ENCODE data around the gene SLC20A1.

The SLC20A1 gene

GRCh38 chr2:112692495-112692911 lies 46.8 kb downstream of the SLC20A1 start:
- TF ChIP-seq CSDC2 (CRISPR knock-in tag; IDR thresholded peaks at IDR 0.05) (no peak), GLIS3 (CRISPR knock-in tag; IDR thresholded peaks at IDR 0.05) (no peak), ZFP30 (CRISPR knock-in tag; IDR thresholded peaks at IDR 0.05) (no peak)
- TF ChIP-seq, protein P1, sequence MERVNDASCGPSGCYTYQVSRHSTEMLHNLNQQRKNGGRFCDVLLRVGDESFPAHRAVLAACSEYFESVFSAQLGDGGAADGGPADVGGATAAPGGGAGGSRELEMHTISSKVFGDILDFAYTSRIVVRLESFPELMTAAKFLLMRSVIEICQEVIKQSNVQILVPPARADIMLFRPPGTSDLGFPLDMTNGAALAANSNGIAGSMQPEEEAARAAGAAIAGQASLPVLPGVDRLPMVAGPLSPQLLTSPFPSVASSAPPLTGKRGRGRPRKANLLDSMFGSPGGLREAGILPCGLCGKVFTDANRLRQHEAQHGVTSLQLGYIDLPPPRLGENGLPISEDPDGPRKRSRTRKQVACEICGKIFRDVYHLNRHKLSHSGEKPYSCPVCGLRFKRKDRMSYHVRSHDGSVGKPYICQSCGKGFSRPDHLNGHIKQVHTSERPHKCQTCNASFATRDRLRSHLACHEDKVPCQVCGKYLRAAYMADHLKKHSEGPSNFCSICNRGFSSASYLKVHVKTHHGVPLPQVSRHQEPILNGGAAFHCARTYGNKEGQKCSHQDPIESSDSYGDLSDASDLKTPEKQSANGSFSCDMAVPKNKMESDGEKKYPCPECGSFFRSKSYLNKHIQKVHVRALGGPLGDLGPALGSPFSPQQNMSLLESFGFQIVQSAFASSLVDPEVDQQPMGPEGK (CRISPR knock-in tag; IDR thresholded peaks at IDR 0.05; ENCODE audit: borderline replicate concordance) = no peak
- ATAC-seq = peak; percentile 92

- TF ChIP-seq PPARA (CRISPR knock-in tag; IDR thresholded peaks at IDR 0.05; ENCODE audit: borderline replicate concordance) (no peak), ZFP3 (CRISPR knock-in tag; IDR thresholded peaks at IDR 0.05) (no peak), SNAI2 (CRISPR knock-in tag; IDR thresholded peaks at IDR 0.05) (no peak), ISL1 (CRISPR knock-in tag; IDR thresholded peaks at IDR 0.05) (no peak)
Measured at GRCh38 chr2:112692918-112693317, 47.2 kb downstream of the SLC20A1 start.

GRCh38 chr2:112693596-112693995 lies 47.9 kb downstream of the SLC20A1 start:
- no peak for ATAC-seq
- TF ChIP-seq ESRRG (CRISPR knock-in tag; IDR thresholded peaks at IDR 0.05) = no peak
- TF ChIP-seq GLIS3 (CRISPR knock-in tag; IDR thresholded peaks at IDR 0.05) = no peak
- TF ChIP-seq, protein P2, sequence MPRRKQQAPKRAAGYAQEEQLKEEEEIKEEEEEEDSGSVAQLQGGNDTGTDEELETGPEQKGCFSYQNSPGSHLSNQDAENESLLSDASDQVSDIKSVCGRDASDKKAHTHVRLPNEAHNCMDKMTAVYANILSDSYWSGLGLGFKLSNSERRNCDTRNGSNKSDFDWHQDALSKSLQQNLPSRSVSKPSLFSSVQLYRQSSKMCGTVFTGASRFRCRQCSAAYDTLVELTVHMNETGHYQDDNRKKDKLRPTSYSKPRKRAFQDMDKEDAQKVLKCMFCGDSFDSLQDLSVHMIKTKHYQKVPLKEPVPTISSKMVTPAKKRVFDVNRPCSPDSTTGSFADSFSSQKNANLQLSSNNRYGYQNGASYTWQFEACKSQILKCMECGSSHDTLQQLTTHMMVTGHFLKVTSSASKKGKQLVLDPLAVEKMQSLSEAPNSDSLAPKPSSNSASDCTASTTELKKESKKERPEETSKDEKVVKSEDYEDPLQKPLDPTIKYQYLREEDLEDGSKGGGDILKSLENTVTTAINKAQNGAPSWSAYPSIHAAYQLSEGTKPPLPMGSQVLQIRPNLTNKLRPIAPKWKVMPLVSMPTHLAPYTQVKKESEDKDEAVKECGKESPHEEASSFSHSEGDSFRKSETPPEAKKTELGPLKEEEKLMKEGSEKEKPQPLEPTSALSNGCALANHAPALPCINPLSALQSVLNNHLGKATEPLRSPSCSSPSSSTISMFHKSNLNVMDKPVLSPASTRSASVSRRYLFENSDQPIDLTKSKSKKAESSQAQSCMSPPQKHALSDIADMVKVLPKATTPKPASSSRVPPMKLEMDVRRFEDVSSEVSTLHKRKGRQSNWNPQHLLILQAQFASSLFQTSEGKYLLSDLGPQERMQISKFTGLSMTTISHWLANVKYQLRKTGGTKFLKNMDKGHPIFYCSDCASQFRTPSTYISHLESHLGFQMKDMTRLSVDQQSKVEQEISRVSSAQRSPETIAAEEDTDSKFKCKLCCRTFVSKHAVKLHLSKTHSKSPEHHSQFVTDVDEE (CRISPR knock-in tag; IDR thresholded peaks at IDR 0.05) = no peak
- no peak for TF ChIP-seq ZC3H10 (CRISPR knock-in tag; IDR thresholded peaks at IDR 0.05)
- no peak for TF ChIP-seq CSDC2 (CRISPR knock-in tag; IDR thresholded peaks at IDR 0.05)
- no peak for TF ChIP-seq TCF4 (CRISPR knock-in tag; IDR thresholded peaks at IDR 0.05; ENCODE audit: borderline replicate concordance)
- TF ChIP-seq ZNF8 (CRISPR knock-in tag; IDR thresholded peaks at IDR 0.05) = no peak

More at GRCh38 chr2:112692918-112693317, 47.2 kb downstream of the SLC20A1 start:
- no peak; the same call in 2 of the 3 replicates for ATAC-seq

GRCh38 chr2:112694182-112694581 lies 48.4 kb downstream of the SLC20A1 start:
- ATAC-seq = no peak
- TF ChIP-seq TCF4 (CRISPR knock-in tag; IDR thresholded peaks at IDR 0.05; ENCODE audit: borderline replicate concordance) = no peak
- no peak for TF ChIP-seq SNAI2 (CRISPR knock-in tag; IDR thresholded peaks at IDR 0.05)
- TF ChIP-seq ZC3H10 (CRISPR knock-in tag; IDR thresholded peaks at IDR 0.05) = no peak

DNA sequence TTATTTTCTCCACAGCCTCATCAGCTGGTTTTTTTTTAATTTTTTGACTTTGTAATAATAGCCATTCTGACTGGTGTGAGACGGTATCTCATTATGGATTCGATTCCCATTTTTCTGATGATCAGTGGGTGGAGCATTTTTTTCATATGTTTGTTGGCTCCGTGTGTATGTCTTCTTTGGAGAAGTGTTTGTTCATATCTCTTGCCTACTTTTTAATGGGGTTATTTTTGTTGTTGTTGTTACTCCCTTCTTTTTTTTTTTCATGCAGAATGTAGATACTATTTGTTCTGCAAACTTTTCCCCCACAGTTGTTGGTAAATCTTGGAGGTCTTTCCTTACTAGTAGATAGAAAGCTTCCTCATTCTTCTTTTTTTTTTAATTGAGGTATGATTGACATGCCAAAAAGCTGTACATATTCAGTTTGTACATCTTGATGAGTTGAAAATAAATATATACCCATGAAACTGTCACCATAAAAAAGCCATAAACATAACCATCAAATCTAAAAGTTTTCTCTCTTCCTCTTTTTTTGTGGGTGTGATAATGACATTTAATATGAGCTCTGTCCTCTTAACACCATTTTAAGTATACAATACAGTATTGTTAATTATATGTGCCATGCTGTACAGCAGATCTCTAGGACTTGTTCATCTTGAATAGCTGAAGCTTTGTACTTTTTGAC lies 53.2 kb downstream of the SLC20A1 start:
- ATAC-seq = no peak
- no peak for TF ChIP-seq CSRNP3 (CRISPR knock-in tag; IDR thresholded peaks at IDR 0.05)

DNA sequence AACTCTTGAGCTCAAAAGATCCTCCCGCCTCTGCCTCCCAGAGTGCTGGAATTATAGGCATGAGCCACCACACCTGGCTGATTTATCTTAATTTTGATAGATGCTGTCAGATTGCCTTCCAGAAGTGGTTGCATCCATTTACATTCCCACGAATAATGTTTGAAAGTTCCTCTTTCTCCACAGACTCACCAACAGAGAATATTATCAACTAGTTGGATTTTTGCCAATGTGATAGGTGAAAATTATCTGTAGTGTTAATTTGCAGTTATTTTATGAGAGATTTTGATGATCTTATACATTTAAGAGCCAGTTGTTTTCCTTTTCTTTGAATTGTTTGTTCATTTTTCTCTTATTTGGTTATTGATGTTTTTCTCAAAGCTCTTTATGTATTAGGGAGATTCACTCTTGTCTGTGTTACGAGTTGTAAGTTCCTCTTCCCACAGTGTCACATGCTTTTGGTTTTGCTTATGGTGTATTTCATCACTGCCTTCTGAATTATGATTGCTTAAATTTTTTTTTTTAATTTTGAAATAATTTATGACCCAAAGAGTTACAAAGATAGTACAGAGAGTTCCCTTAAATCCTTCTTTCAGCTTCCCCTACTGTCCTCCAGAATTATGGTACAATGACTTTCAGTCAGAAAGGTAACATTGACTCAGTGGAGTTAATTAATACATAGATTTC lies 54.4 kb downstream of the SLC20A1 start:
- TF ChIP-seq BACH2 (CRISPR knock-in tag; IDR thresholded peaks at IDR 0.05; ENCODE audit: borderline replicate concordance) (no peak), ZNF70 (CRISPR knock-in tag; IDR thresholded peaks at IDR 0.05) (no peak)
- ATAC-seq = no peak

DNA sequence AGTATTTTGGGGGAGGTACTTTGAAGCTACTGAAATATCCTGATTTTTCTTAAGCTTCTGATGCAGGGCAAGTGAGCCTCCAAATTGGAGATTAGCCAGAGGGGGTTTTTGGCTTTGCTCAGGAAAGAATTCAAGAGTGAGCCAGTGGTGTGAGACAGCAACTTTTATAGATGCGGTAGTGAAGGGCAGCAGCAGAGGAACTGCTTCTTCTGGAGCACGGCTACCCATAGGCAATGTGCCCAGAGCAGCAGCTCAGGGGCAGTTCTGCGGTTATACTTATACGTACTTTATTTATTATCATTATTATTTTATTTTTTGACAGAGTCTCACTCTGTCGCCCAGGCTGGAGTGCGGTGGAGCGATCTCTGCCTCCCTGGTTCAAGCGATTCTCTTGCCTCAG lies 55.3 kb downstream of the SLC20A1 start:
- no peak for ATAC-seq
- TF ChIP-seq, protein P3, sequence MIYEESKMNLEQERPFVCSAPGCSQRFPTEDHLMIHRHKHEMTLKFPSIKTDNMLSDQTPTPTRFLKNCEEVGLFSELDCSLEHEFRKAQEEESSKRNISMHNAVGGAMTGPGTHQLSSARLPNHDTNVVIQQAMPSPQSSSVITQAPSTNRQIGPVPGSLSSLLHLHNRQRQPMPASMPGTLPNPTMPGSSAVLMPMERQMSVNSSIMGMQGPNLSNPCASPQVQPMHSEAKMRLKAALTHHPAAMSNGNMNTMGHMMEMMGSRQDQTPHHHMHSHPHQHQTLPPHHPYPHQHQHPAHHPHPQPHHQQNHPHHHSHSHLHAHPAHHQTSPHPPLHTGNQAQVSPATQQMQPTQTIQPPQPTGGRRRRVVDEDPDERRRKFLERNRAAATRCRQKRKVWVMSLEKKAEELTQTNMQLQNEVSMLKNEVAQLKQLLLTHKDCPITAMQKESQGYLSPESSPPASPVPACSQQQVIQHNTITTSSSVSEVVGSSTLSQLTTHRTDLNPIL (CRISPR knock-in tag; IDR thresholded peaks at IDR 0.05; ENCODE audit: low read depth) = no peak
- TF ChIP-seq ISL1 (CRISPR knock-in tag; IDR thresholded peaks at IDR 0.05) = no peak
- TF ChIP-seq, protein P4, sequence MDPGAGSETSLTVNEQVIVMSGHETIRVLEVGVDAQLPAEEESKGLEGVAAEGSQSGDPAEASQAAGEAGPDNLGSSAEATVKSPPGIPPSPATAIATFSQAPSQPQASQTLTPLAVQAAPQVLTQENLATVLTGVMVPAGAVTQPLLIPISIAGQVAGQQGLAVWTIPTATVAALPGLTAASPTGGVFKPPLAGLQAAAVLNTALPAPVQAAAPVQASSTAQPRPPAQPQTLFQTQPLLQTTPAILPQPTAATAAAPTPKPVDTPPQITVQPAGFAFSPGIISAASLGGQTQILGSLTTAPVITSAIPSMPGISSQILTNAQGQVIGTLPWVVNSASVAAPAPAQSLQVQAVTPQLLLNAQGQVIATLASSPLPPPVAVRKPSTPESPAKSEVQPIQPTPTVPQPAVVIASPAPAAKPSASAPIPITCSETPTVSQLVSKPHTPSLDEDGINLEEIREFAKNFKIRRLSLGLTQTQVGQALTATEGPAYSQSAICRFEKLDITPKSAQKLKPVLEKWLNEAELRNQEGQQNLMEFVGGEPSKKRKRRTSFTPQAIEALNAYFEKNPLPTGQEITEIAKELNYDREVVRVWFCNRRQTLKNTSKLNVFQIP (CRISPR knock-in tag; IDR thresholded peaks at IDR 0.05; ENCODE audit: borderline replicate concordance, low read depth) = no peak
- TF ChIP-seq ZNF70 (CRISPR knock-in tag; IDR thresholded peaks at IDR 0.05) = no peak
- no peak for TF ChIP-seq ZC3H10 (CRISPR knock-in tag; IDR thresholded peaks at IDR 0.05)
- TF ChIP-seq TCF4 (CRISPR knock-in tag; IDR thresholded peaks at IDR 0.05; ENCODE audit: borderline replicate concordance) = no peak
- no peak for TF ChIP-seq CSDC2 (CRISPR knock-in tag; IDR thresholded peaks at IDR 0.05)
- no peak for TF ChIP-seq ZFP3 (CRISPR knock-in tag; IDR thresholded peaks at IDR 0.05)
- no peak for TF ChIP-seq ESRRG (CRISPR knock-in tag; IDR thresholded peaks at IDR 0.05)
